GM12878 (cell line): ENCODE data around the gene SCLY. TPM values are rescaled to one million over a fixed set of nuclear protein-coding genes. Genes with fewer than 3 reads are reported as not detected.

Experiments
- CBX5 ChIP-seq: sonication (generic); IDR thresholded peaks from 2 replicates; pipeline ENCODE4 v1.6.1; 2016; ENCODE audit warnings: low read depth, moderate library complexity, mild to moderate bottlenecking, inconsistent platforms
- GATAD2B ChIP-seq: fragments of 450-650 bp; conservative IDR thresholded peaks from 2 replicates; pipeline ENCODE4 v1.6.1; 2017; ENCODE audit warnings: low read depth, mild to moderate bottlenecking, moderate library complexity
- HDAC2 ChIP-seq: fragments of 200-600 bp; sonication (generic); IDR thresholded peaks from 2 replicates; pipeline ENCODE4 v1.6.1; 2017
- MTA3 ChIP-seq: IDR thresholded peaks from 2 replicates; pipeline ENCODE4 v1.6.1; 2012; ENCODE audit warnings: low read length, inconsistent platforms, borderline replicate concordance
- NBN ChIP-seq: fragments of 450-650 bp; IDR thresholded peaks from 2 replicates; pipeline ENCODE4 v1.6.1; 2016
- NR2C2 ChIP-seq: IDR thresholded peaks from 2 replicates; pipeline ENCODE4 v1.6.1; 2011; ENCODE audit warnings: borderline replicate concordance, low read depth; ENCODE audit not compliant: control insufficient read depth, insufficient read length
- NR2F1 ChIP-seq: fragments of 450-650 bp; conservative IDR thresholded peaks from 2 replicates; pipeline ENCODE4 v1.6.1; 2017; ENCODE audit warnings: mild to moderate bottlenecking
- PML ChIP-seq: IDR thresholded peaks from 2 replicates; pipeline ENCODE4 v1.6.1; 2012; ENCODE audit warnings: low read length, inconsistent platforms
- polyA plus RNA-seq, 11 experiments: library from polyadenylated mRNA; depleted of rRNA in 4 of 11; unstranded in 6 of 11; stranded (reverse) in 5 of 11; fragments of >200 nt; fragmentation: Nextera tagmentation in 4 of 11; fragmentation: Illumina TruSeq in 1 of 11; extraction: Ambion mirVana in 4 of 11; extraction: Trizol in 1 of 11; gene quantifications; 1 replicate in 1 of 11; 2 replicates in 10 of 11; pipeline versions ENCODE4 v1.2.1 to v1.2.3, GENCODE V29; 2011 to 2016; ENCODE audit warnings: inconsistent platforms in 2 of 11, missing spikeins in 2 of 11, low read depth in 1 of 11
- total RNA-seq, 4 experiments: library from RNA; depleted of rRNA in 3 of 4; stranded (reverse); fragments of >200 nt in 3 of 4; fragmentation: Illumina TruSeq in 1 of 4; extraction: Trizol in 1 of 4; gene quantifications; 2 replicates each; pipeline versions ENCODE4 v1.2.1 to v1.2.3, GENCODE V29; 2013 to 2021
- TF ChIP-seq, protein P1 (sequence below): fragments of 450-650 bp; IDR thresholded peaks from 2 replicates; pipeline ENCODE4 v1.6.1; 2017; ENCODE audit warnings: mild to moderate bottlenecking, moderate library complexity
- TF ChIP-seq, protein P2 (sequence below): fragments of 150-350 bp; IDR thresholded peaks from 2 replicates; pipeline ENCODE4 v1.6.1; 2014; ENCODE audit warnings: mild to moderate bottlenecking, low read depth, low read length
- TF ChIP-seq, protein P3 (sequence below): IDR thresholded peaks from 2 replicates; pipeline ENCODE4 v1.6.1; 2012; ENCODE audit warnings: low read depth, low read length, improper control_type of control experiment
- TF ChIP-seq, protein P4 (sequence below): IDR thresholded peaks from 2 replicates; pipeline ENCODE4 v1.6.1; 2011; ENCODE audit warnings: borderline replicate concordance, low read depth, mild to moderate bottlenecking, moderate library complexity, mixed read lengths, low read length; ENCODE audit not compliant: insufficient read depth; ENCODE audit errors: extremely low read length

The SCLY gene
- total and polyA plus RNA-seq, 10 of the 15 experiments (the other 5 are each of a cell fraction or from before 2014, with no cell fraction given): 3.3 to 49.1 (median 32.3) TPM

- TF ChIP-seq, protein P1, sequence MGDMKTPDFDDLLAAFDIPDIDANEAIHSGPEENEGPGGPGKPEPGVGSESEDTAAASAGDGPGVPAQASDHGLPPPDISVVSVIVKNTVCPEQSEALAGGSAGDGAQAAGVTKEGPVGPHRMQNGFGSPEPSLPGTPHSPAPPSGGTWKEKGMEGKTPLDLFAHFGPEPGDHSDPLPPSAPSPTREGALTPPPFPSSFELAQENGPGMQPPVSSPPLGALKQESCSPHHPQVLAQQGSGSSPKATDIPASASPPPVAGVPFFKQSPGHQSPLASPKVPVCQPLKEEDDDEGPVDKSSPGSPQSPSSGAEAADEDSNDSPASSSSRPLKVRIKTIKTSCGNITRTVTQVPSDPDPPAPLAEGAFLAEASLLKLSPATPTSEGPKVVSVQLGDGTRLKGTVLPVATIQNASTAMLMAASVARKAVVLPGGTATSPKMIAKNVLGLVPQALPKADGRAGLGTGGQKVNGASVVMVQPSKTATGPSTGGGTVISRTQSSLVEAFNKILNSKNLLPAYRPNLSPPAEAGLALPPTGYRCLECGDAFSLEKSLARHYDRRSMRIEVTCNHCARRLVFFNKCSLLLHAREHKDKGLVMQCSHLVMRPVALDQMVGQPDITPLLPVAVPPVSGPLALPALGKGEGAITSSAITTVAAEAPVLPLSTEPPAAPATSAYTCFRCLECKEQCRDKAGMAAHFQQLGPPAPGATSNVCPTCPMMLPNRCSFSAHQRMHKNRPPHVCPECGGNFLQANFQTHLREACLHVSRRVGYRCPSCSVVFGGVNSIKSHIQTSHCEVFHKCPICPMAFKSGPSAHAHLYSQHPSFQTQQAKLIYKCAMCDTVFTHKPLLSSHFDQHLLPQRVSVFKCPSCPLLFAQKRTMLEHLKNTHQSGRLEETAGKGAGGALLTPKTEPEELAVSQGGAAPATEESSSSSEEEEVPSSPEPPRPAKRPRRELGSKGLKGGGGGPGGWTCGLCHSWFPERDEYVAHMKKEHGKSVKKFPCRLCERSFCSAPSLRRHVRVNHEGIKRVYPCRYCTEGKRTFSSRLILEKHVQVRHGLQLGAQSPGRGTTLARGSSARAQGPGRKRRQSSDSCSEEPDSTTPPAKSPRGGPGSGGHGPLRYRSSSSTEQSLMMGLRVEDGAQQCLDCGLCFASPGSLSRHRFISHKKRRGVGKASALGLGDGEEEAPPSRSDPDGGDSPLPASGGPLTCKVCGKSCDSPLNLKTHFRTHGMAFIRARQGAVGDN: no peak
- no peak for TF ChIP-seq HDAC2
- no peak for TF ChIP-seq NBN
- no peak for TF ChIP-seq PML
- TF ChIP-seq, protein P2, sequence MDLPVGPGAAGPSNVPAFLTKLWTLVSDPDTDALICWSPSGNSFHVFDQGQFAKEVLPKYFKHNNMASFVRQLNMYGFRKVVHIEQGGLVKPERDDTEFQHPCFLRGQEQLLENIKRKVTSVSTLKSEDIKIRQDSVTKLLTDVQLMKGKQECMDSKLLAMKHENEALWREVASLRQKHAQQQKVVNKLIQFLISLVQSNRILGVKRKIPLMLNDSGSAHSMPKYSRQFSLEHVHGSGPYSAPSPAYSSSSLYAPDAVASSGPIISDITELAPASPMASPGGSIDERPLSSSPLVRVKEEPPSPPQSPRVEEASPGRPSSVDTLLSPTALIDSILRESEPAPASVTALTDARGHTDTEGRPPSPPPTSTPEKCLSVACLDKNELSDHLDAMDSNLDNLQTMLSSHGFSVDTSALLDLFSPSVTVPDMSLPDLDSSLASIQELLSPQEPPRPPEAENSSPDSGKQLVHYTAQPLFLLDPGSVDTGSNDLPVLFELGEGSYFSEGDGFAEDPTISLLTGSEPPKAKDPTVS: no peak
- no peak for TF ChIP-seq MTA3
- TF ChIP-seq, protein P3, sequence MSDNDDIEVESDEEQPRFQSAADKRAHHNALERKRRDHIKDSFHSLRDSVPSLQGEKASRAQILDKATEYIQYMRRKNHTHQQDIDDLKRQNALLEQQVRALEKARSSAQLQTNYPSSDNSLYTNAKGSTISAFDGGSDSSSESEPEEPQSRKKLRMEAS: no peak
- no peak for TF ChIP-seq NR2C2
- no peak for TF ChIP-seq NR2F1
- no peak for TF ChIP-seq GATAD2B
- TF ChIP-seq, protein P4, sequence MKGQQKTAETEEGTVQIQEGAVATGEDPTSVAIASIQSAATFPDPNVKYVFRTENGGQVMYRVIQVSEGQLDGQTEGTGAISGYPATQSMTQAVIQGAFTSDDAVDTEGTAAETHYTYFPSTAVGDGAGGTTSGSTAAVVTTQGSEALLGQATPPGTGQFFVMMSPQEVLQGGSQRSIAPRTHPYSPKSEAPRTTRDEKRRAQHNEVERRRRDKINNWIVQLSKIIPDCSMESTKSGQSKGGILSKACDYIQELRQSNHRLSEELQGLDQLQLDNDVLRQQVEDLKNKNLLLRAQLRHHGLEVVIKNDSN: no peak
- TF ChIP-seq CBX5: no peak
Measured at GRCh38 chr2:238130111-238130695, 69.4 kb downstream of the SCLY start (continued).
